ENCODE results near the gene ZYG11B. TPM values are rescaled to one million over a fixed set of nuclear protein-coding genes. Genes with fewer than 3 reads are reported as not detected.

ZYG11B gene
- polyA plus RNA-seq, 3 donors: 7.3 to 17.5 (median 15.8) TPM

DNA sequence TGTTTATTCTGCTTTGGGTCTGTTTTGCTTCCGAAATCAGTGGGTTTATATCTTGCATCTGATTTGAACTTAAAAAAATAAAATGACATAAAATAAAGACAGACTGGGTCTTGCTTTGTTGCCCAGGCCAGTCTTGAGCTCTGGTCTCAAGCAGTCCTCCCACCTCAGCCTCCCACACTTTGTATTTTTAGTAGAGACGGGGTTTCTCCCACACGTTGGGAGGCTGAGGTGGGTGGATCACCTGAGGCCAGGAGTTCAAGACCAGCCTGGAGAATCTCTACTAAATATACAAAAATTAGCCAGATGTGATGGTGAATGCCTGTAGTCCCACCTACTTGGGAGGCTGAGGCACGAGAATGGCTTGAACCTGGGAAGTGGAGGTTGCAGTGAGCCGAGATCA, 122.2 kb downstream of the ZYG11B start:
- Histone ChIP-seq H3K27ac (ENCODE audit: low read depth in 1 of 2, low read length in 2 of 2) (no peak overlapping the region), H3K79me2 (ENCODE audit: insufficient read depth, low read length) (no peaks in the 10 kb centered on the region), H4K20me1 (ENCODE audit: insufficient read depth, low read length) (no peaks in the 10 kb centered on the region), H3K4me1 (ENCODE audit: control insufficient read depth in 1 of 2, insufficient read depth in 2 of 2, low read length in 2 of 2) (peaks cover under 1 to 1% of the 10 kb centered on the region in 2 donors), H3K9me3 (replicated peaks in 1 of 2; ENCODE audit: control insufficient read depth in 1 of 2, insufficient read depth in 1 of 2, low read length in 2 of 2) (no peaks in the 10 kb centered on the region), H2AFZ (ENCODE audit: insufficient read depth, low read depth, low read length, poor library complexity, severe bottlenecking) (no peak overlapping the region), H3K36me3 (replicated peaks in 1 of 2; ENCODE audit: control insufficient read depth in 1 of 2, insufficient read depth in 2 of 2, low read length in 2 of 2) (no peaks in the 10 kb centered on the region), H3K4me2 (replicated peaks; ENCODE audit: extremely low read depth, low read length, poor library complexity, severe bottlenecking) (no peak overlapping the region), H3K27me3 (ENCODE audit: control insufficient read depth in 2 of 2, insufficient read depth in 2 of 2, low read length in 2 of 2) (peaks cover 18 to 30% of the 10 kb centered on the region in 2 donors), H3K9ac (ENCODE audit: insufficient read depth, low read length, poor library complexity, severe bottlenecking) (no peak overlapping the region), H3K4me3 (replicated peaks in 1 of 3; ENCODE audit: low read depth in 2 of 3, low read length in 3 of 3) (no peak overlapping the region)
- WGBS (ENCODE audit: insufficient coverage): no CpG with 5 or more reads among the region's 5 CpGs
- H3K9me3 Mint-ChIP-seq: peaks cover 0 to 8% (median 6%) of the 10 kb centered on the region in 7 donors
- no peak for DNase-seq
- H3K27ac Mint-ChIP-seq: no peak overlapping the region
- H3K27me3 Mint-ChIP-seq (ENCODE audit: low read depth in 3 of 3): peaks cover 24 to 49% (median 32%) of the 10 kb centered on the region in 3 donors
- peaks cover 8% of the 10 kb centered on the region for H3K4me1 Mint-ChIP-seq
- intact Hi-C loops (cut with micrococcal nuclease): no loop called here
- no peak for TF ChIP-seq CTCF (IDR thresholded peaks at IDR 0.05)
- H3K4me3 Mint-ChIP-seq: no peak overlapping the region
- peaks cover 0 to 3% of the 10 kb centered on the region in 2 donors for H3K36me3 Mint-ChIP-seq

- H3K79me2 ChIP-seq (ENCODE audit: insufficient read depth, low read length): no peaks in the 10 kb centered on the region
- Mint-ChIP-seq H3K4me1 (no peaks in the 10 kb centered on the region), H3K36me3 (no peaks in the 10 kb centered on the region), H3K27ac (no peak overlapping the region), H3K27me3 (ENCODE audit: low read depth in 3 of 3) (peaks cover 4 to 26% (median 11%) of the 10 kb centered on the region in 3 donors), H3K9me3 (no peaks in the 10 kb centered on the region), H3K4me3 (no peak overlapping the region)
- no peak overlapping the region for H3K27ac ChIP-seq (ENCODE audit: low read depth in 1 of 2, low read length in 2 of 2)
- H3K36me3 ChIP-seq (replicated peaks in 1 of 2; ENCODE audit: control insufficient read depth in 1 of 2, insufficient read depth in 2 of 2, low read length in 2 of 2): no peaks in the 10 kb centered on the region
- no peaks in the 10 kb centered on the region for H4K20me1 ChIP-seq (ENCODE audit: insufficient read depth, low read length)
- no peaks in the 10 kb centered on the region for H3K9me3 ChIP-seq (replicated peaks in 1 of 2; ENCODE audit: control insufficient read depth in 1 of 2, insufficient read depth in 1 of 2, low read length in 2 of 2)
- no peak overlapping the region for H3K4me2 ChIP-seq (replicated peaks; ENCODE audit: extremely low read depth, low read length, poor library complexity, severe bottlenecking)
- H3K9ac ChIP-seq (ENCODE audit: insufficient read depth, low read length, poor library complexity, severe bottlenecking): no peak overlapping the region
- intact Hi-C loops (cut with micrococcal nuclease): no loop called here
- no peak overlapping the region for H2AFZ ChIP-seq (ENCODE audit: insufficient read depth, low read depth, low read length, poor library complexity, severe bottlenecking)
- no peak for DNase-seq
- WGBS (ENCODE audit: insufficient coverage): 95% methylated on average over 4 of the region's 4 CpGs
- H3K4me3 ChIP-seq (replicated peaks in 1 of 3; ENCODE audit: low read depth in 2 of 3, low read length in 3 of 3): no peak overlapping the region
- H3K27me3 ChIP-seq (ENCODE audit: control insufficient read depth in 2 of 2, insufficient read depth in 2 of 2, low read length in 2 of 2): peaks cover 0 to 6% of the 10 kb centered on the region in 2 donors
- no peaks in the 10 kb centered on the region for H3K4me1 ChIP-seq (ENCODE audit: control insufficient read depth in 1 of 2, insufficient read depth in 2 of 2, low read length in 2 of 2)
- TF ChIP-seq CTCF (IDR thresholded peaks at IDR 0.05): no peak
Observed at GRCh38 chr1:52850951-52851350, 124.7 kb downstream of the ZYG11B start.

Data from CD14-positive monocyte (primary cell).